Keratinocyte (primary cell): Measurements from ENCODE around the gene CSDE1. TPM values are rescaled to one million over a fixed set of nuclear protein-coding genes. Genes with fewer than 3 reads are reported as not detected.

Source experiments
- DNase-seq: peaks from one replicate; pipeline ENCODE4 v3.0.0-alpha.2; 2011; ENCODE audit warnings: low read depth, missing footprints, low spot score
- FAIRE-seq: peaks from 2 replicates; lab custom pipeline; 2011; peaks lifted over from hg19 to GRCh38; lab: Jason Lieb, UNC
- H2AFZ ChIP-seq: 2 replicates; pipeline ENCODE4 v1.6.0; 2012; ENCODE audit warnings: low read length, control low read depth, inconsistent platforms; ENCODE audit not compliant: control insufficient read depth
- H3K27ac ChIP-seq: 2 replicates; pipeline ENCODE4 v1.5.1; 2011; ENCODE audit warnings: low read length; ENCODE audit not compliant: control insufficient read depth, insufficient read depth
- H3K27me3 ChIP-seq: 3 replicates; pipeline ENCODE4 v1.6.0; 2011; ENCODE audit warnings: low read length; ENCODE audit not compliant: control insufficient read depth, insufficient read depth; ENCODE audit errors: extremely low read depth
- H3K36me3 ChIP-seq, 2 experiments: 2 replicates in 1 of 2; 3 replicates in 1 of 2; pipeline ENCODE4 v1.5.1; 2011; ENCODE audit warnings: low read length in 2 of 2, mild to moderate bottlenecking in 1 of 2; ENCODE audit not compliant: control insufficient read depth in 2 of 2, insufficient read depth in 2 of 2; ENCODE audit errors: extremely low read depth in 1 of 2
- H3K4me1 ChIP-seq: 3 replicates; pipeline ENCODE4 v1.5.1; 2011; ENCODE audit warnings: low read length; ENCODE audit not compliant: control insufficient read depth, insufficient read depth; ENCODE audit errors: extremely low read depth
- H3K4me2 ChIP-seq: 3 replicates; pipeline ENCODE4 v1.6.0; 2011; ENCODE audit warnings: low read depth, low read length; ENCODE audit not compliant: control insufficient read depth, insufficient read depth; ENCODE audit errors: extremely low read depth
- H3K4me3 ChIP-seq, 3 experiments: fragments of 200-600 bp in 1 of 3; sonication (generic) in 1 of 3; 2 replicates in 2 of 3; 3 replicates in 1 of 3; pipeline ENCODE4 v1.5.1; 2011 to 2016; ENCODE audit warnings: low read length in 3 of 3, mild to moderate bottlenecking in 3 of 3, control low read depth in 2 of 3, inconsistent platforms in 1 of 3, low read depth in 1 of 3, mixed read lengths in 1 of 3, mixed run types in 1 of 3, moderate library complexity in 1 of 3; ENCODE audit not compliant: control insufficient read depth in 2 of 3, insufficient read depth in 2 of 3; ENCODE audit errors: extremely low read depth in 1 of 3
- H3K79me2 ChIP-seq: 2 replicates; pipeline ENCODE4 v1.6.0; 2012; ENCODE audit warnings: low read length; ENCODE audit not compliant: control insufficient read depth, insufficient read depth
- H3K9ac ChIP-seq: 3 replicates; pipeline ENCODE4 v1.6.0; 2011; ENCODE audit warnings: low read length; ENCODE audit not compliant: control insufficient read depth, insufficient read depth; ENCODE audit errors: extremely low read depth
- H3K9me1 ChIP-seq: 3 replicates; pipeline ENCODE4 v1.6.0; 2011; ENCODE audit warnings: low read length; ENCODE audit not compliant: control insufficient read depth, insufficient read depth; ENCODE audit errors: extremely low read depth
- H3K9me3 ChIP-seq: 2 replicates; pipeline ENCODE4 v1.5.1; 2012; ENCODE audit warnings: low read depth, low read length; ENCODE audit not compliant: control insufficient read depth
- H4K20me1 ChIP-seq: 3 replicates; pipeline ENCODE4 v1.6.0; 2011; ENCODE audit warnings: low read length; ENCODE audit not compliant: control insufficient read depth, insufficient read depth; ENCODE audit errors: extremely low read depth
- CTCF ChIP-seq, 3 experiments: IDR thresholded peaks in 1 of 3; conservative IDR thresholded peaks in 1 of 3; optimal IDR thresholded peaks in 1 of 3; 2 replicates in 2 of 3; 3 replicates in 1 of 3; pipeline versions ENCODE3 to v1.5.1; 2011; ENCODE audit warnings: low read length in 3 of 3, mild to moderate bottlenecking in 3 of 3, moderate library complexity in 2 of 3, control low read depth in 1 of 3, inconsistent platforms in 1 of 3; ENCODE audit not compliant: insufficient read depth in 2 of 3; ENCODE audit errors: extremely low read depth in 1 of 3
- EZH2 ChIP-seq: IDR thresholded peaks from one replicate; pipeline ENCODE4 v1.6.1; 2012; ENCODE audit warnings: inconsistent platforms, mild to moderate bottlenecking, low read length, moderate library complexity
- dilution Hi-C: fragments of 300-500 bp; cut with MboI; formaldehyde crosslinking; loops from one replicate; pipeline ENCODE4 v1.7.0; 2020; ENCODE audit warnings: low sequenced_read_pairs; ENCODE audit not compliant: extremely low pct_ligation_motif_present
- polyA plus RNA-seq, 5 experiments: library from polyadenylated mRNA; depleted of rRNA in 3 of 5; stranded (reverse) in 3 of 5; stranded (forward) in 1 of 5; unstranded in 1 of 5; fragments of >200 nt; gene quantifications; 1 replicate in 1 of 5; 2 replicates in 3 of 5; 3 replicates in 1 of 5; pipeline versions ENCODE4 v1.2.1 to v1.2.3, GENCODE V29; 2011 to 2012; ENCODE audit warnings: missing spikeins in 2 of 5, low read depth in 1 of 5, low replicate concordance in 1 of 5

Gene CSDE1
- polyA plus RNA-seq, 1 donor (not counting 4 experiments of a cell fraction or from before 2014, with no cell fraction given) = 268 TPM

- peaks cover 24% of the 10 kb centered on the region for H3K79me2 ChIP-seq
- FAIRE-seq (no peak), DNase-seq (no peak)
- peaks cover 12 to 20% of the 10 kb centered on the region in 2 experiments for H3K36me3 ChIP-seq
- H3K4me2 ChIP-seq = no peak overlapping the region
- H3K9me3 ChIP-seq = no peaks in the 10 kb centered on the region
- no peak overlapping the region for H2AFZ ChIP-seq
- H3K4me1 ChIP-seq = peaks cover 12% of the 10 kb centered on the region
- TF ChIP-seq EZH2 (no peak), CTCF (optimal IDR thresholded peaks at IDR 0.05 in 1 of 3, IDR thresholded peaks at IDR 0.05 in 1 of 3, conservative IDR thresholded peaks at IDR 0.05 in 1 of 3; ENCODE audit: extremely low read depth in 1 of 3, insufficient read depth in 2 of 3, low read length in 3 of 3) (no peak)
- H3K27ac ChIP-seq = peak overlapping the region; percentile 69
- no peak overlapping the region for H3K4me3 ChIP-seq
- no peaks in the 10 kb centered on the region for H4K20me1 ChIP-seq
- no peaks in the 10 kb centered on the region for H3K27me3 ChIP-seq
- H3K9me1 ChIP-seq = no peaks in the 10 kb centered on the region
- dilution Hi-C loops = no loop called here
- no peak overlapping the region for H3K9ac ChIP-seq
These were observed 38.9 kb downstream of the CSDE1 start for GRCh38 chr1:114718661-114719423.

GRCh38 chr1:114716304-114717170 lies 41.2 kb downstream of the CSDE1 start, which contains the start of gene NRAS:
NRAS (minus strand) TSS chr1:114716771; CDS start chr1:114716160, 611 bp downstream.
- Histone ChIP-seq H2AFZ (peak within 1 kb of the TSS; percentile 53), H3K4me3 (peak within 1 kb of the TSS; percentile 80 to 96 (median 82)), H3K36me3 (peaks cover 14 to 27% of the 10 kb centered on the region in 2 experiments), H3K9me3 (no peaks in the 10 kb centered on the region), H3K27me3 (no peaks in the 10 kb centered on the region), H3K9me1 (no peaks in the 10 kb centered on the region), H3K27ac (peak within 1 kb of the TSS; percentile 99), H3K79me2 (peaks cover 37% of the 10 kb centered on the region), H4K20me1 (no peaks in the 10 kb centered on the region), H3K4me2 (peak within 1 kb of the TSS; percentile 97), H3K9ac (peak within 1 kb of the TSS; percentile 99), H3K4me1 (peaks cover 12% of the 10 kb centered on the region)
- dilution Hi-C loops = no loop called here
- DNase-seq (peak; percentile 50), FAIRE-seq (no peak)
- TF ChIP-seq EZH2 = no peak
- no peak for TF ChIP-seq CTCF (optimal IDR thresholded peaks at IDR 0.05 in 1 of 3, IDR thresholded peaks at IDR 0.05 in 1 of 3, conservative IDR thresholded peaks at IDR 0.05 in 1 of 3; ENCODE audit: extremely low read depth in 1 of 3, insufficient read depth in 2 of 3, low read length in 3 of 3)
